ENCODE measurements around the gene TXNDC12.
"Not testable (repeated sequence)": the region's sequence is repeated elsewhere in the genome, so short reads cannot be mapped to it uniquely, and the experiment has no call there.

Gene TXNDC12

DNA sequence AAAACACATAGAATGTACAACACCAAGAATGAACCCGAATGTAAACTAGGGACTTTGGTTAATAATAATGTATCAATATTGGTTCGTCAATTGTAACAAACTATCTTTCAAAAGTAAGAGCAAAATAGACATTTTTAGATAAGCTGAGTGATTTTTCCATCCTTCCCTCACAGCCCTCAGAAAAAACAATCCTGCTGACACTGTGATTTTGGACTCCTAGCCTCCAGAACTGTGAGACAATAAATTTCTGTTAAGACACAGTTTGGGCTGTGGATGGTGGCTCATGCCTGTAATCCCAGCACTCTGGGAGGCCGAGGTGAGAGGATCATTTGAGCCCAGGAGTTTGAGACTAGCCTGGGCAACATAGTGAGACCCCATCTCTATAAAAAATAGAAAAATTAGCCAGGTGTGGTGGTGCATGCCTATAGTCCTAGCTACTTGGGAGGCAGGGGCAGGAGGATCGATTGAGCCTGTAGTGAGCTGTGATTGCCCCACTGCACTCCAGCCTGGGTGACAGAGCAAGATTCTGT lies 9.3 kb downstream of the TXNDC12 start:
- DNase-seq, result not testable (repeated sequence)

GRCh38 chr1:52045236-52045635 lies 9.8 kb downstream of the TXNDC12 start:
- DNase-seq, result no peak

- DNase-seq, result no peak
Measured at GRCh38 chr1:52041551-52042185, 13.3 kb downstream of the TXNDC12 start.

- DNase-seq, result no peak
Measured at GRCh38 chr1:52037909-52038308, 17.1 kb downstream of the TXNDC12 start.

DNA sequence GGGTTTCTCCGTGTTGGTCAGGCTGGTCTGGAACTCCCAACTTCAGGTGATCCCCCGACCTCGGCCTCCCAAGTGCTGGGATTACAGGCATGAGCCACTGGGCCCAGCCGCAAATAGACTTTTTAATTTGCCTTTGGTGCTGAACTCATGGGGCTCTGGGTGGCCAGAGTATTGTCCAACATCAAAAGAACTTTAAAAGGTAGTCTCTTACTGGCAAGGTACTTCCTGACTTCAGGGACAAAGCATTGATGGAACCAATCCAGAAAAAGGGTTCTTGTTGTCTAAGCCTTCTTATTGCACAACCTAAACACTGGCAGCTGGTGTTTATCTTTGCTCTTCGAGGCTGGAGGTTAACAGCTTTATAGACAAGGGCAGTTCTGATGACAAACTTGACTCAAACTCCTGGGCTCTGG lies 17.6 kb downstream of the TXNDC12 start:
- no peak for DNase-seq

GRCh38 chr1:52034050-52034384 lies 21.0 kb downstream of the TXNDC12 start:
- DNase-seq, result no peak

DNA sequence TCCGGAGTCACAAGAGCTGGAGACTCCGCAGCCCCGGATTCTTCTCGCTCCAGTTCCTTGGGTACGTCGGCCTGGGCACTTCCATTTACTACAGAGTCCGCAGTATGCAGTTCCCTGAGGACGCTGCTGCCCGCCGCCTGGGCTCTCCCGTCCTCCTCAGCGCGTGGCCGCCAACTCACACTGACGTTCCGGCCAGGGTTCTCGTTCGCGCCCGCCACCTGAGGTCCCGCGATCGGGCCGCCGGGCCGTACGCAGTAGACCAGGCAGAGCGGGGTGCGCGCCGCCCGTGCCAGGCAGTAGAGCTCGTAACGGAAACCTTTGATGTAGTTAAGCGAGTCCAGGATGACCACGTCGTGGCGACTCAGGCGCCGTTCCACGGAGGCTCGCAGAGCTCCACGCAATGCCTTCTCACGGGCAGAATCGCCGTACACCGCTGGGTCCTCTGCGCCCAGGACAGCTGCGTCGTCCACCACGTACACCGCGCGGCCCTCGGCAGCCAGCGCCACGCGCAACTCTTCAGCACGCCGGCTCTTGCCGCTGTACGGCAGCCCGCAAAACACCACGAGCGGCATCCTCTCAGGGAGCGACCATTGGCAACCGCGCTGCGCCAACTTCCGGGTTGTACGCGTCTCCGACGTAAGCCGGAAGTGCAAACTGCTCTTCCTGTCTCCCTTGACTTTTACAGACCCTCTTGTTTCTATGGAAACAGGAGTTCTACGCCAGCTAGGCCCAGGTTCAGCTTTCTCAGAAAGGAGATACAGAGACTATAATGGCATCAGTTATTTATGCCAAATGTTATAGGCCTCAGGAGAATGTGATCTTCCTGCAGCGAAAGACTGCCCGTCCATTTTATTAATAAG lies 21.6 kb downstream of the TXNDC12 start, which contains the start of gene KTI12:
TSS of gene KTI12 (minus strand) at position 621 of the 860 bp plus-strand sequence. CDS start at position 572, 49 bp downstream.
- peak; percentile 81 for DNase-seq

- no peak for DNase-seq
Measured at GRCh38 chr1:52032785-52033131, 22.2 kb downstream of the TXNDC12 start.

- DNase-seq, result no peak
Measured at GRCh38 chr1:52032124-52032784, 22.7 kb downstream of the TXNDC12 start.

- DNase-seq, result not testable (repeated sequence)
Measured at GRCh38 chr1:52028839-52029238, 26.2 kb downstream of the TXNDC12 start.

- DNase-seq, result no peak
Measured at GRCh38 chr1:52028328-52028727, 26.7 kb downstream of the TXNDC12 start.

DNA sequence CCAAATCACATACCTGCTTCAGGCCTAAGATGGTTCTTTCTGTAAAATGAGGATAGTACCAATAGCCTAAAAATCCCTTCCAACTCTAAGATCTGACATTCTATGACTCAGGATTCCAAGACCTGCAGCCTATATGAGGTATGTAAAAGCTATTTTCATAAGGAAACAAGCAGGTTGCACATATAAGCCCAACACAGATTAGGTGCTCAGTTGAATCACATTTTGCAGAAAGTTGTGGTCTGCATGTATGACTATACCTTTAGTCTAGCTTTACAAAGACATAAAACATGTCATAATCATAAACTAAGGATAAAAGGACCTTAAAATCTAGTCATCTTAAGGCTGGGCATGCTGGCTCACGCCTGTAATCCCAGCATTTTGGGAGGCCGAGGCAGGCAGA lies 28.7 kb downstream of the TXNDC12 start:
- no peak for DNase-seq

DNA sequence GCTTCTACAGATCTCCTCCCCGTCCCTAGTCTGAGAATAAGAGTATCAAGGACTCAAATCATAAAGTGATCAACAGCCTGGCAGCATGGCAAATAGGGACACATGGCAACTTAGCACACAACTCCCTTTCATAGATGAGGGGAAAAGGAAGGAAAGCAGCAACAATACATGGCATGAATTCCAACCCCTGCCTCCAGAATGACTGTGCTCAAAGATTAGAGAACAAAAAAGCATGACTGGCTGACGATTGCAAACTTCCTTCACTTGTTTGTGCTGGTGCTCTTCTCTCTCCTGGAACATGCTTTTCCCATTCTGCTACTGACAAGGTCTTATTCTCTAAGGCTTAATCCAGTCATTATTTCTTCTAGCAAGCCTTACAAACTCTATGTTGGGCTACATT lies 32.9 kb downstream of the TXNDC12 start:
- no peak for DNase-seq

- DNase-seq, result no peak
Measured at GRCh38 chr1:52008071-52008809, 46.8 kb downstream of the TXNDC12 start.

GRCh38 chr1:52007215-52008002 lies 47.6 kb downstream of the TXNDC12 start:
- DNase-seq, result no peak

DNA sequence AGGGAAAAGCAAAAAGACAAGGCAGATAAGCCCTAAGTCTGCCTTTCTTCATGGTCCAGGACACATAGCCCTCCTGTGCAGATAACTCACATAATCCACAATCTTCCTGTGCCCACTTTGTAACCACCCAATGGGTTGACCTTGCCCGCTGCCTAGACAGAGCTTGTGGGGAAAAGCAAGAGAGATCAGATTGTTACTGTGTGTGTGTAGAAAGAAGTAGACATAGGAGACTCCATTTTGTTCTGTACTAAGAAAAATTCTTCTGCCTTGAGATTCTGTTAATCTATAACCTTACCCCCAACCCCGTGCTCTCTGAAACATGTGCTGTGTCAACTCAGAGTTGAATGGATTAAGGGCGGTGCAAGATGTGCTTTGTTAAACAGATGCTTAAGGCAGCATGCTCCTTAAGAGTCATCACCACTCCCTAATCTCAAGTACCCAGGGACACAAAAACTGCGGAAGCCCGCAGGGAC lies 48.9 kb downstream of the TXNDC12 start:
- not testable (repeated sequence) for DNase-seq

- DNase-seq, result not testable (repeated sequence)
Measured at GRCh38 chr1:52005548-52005947, 49.4 kb downstream of the TXNDC12 start.

- no peak for DNase-seq
Measured at GRCh38 chr1:52003877-52004276, 51.1 kb downstream of the TXNDC12 start.

DNA sequence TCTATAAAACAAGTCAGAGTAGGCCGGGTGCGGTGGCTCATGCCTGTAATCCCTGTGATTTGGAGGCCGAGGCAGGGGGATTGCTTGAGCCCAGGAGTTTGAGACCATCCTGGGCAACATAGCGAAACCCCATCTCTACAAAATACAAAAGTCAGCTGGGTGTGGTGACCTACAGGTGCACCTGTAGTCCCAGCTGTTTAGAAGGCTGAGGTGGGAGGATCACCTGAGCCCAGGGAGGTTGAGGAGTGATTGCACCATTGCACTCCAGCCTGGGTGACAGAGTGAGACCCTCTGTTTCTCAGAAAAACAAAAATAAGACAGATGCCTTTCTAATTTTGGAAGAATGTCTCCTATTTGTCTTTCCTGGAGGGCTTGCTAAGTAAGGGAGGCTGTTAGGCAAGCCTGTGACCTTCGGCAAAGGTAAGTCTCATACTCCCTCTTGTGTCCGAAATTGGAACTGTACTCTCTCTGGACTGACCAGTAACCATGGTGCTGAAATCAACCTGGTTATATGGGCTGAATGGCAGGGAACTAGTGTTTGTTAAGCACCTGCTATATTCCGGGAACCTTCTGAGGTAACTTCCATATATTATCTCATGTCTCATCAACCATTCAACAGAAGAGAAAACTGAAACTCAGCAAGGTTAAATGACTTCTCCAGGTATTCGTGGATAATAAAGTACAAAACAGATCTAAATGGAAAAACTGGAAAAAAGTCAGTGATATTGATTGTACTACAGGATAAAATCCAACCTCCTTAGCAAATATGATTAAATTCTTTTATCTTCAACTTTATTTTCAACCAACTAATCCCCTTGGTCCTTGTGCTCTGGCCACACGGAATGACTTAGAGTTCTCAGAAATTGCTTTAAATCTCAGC lies 52.7 kb downstream of the TXNDC12 start:
- DNase-seq, result peak; percentile 70

GRCh38 chr1:51998701-51999100 lies 56.3 kb downstream of the TXNDC12 start:
- no peak for DNase-seq

GRCh38 chr1:51997974-51998382 lies 57.0 kb downstream of the TXNDC12 start:
- DNase-seq, result no peak
